Breast epithelium (tissue), 4 donors: Measurements from ENCODE around the gene DEAF1. TPM values are rescaled to one million over a fixed set of nuclear protein-coding genes. Genes with fewer than 3 reads are reported as not detected.
A peak's percentile ranks its signal among the peaks of the same experiment; 100 is the strongest.

Experiments
- DNase-seq, 2 donors: peaks; one replicate each; pipeline ENCODE4 v3.0.0-alpha.2; 2019; ENCODE audit warnings: low spot score in 2 of 2
- H3K27ac ChIP-seq, 2 donors: fragments of 200-600 bp; sonication (generic) in 1 of 2; one replicate each; pipeline ENCODE4 v1.5.1; 2016 to 2019; ENCODE audit warnings: mild to moderate bottlenecking in 1 of 2
- H3K27me3 ChIP-seq, 2 donors: fragments of 200-600 bp; sonication (generic) in 1 of 2; one replicate each; pipeline versions ENCODE4 v1.5.1 to v1.6.0; 2017 to 2019; ENCODE audit warnings: control low read depth in 1 of 2, mild to moderate bottlenecking in 1 of 2
- H3K36me3 ChIP-seq: fragments of 200-600 bp; one replicate; pipeline ENCODE4 v1.5.1; 2019
- H3K4me1 ChIP-seq, 2 donors: fragments of 200-600 bp; sonication (generic); one replicate each; pipeline ENCODE4 v1.5.1; 2016 to 2019; ENCODE audit warnings: control low read depth in 1 of 2
- H3K4me3 ChIP-seq, 3 donors: fragments of 200-600 bp; sonication (generic); 1 replicate in 2 of 3; 2 replicates in 1 of 3; pipeline ENCODE4 v1.5.1; 2016 to 2019; ENCODE audit warnings: mild to moderate bottlenecking in 3 of 3, moderate library complexity in 2 of 3
- H3K9me3 ChIP-seq, 2 donors: fragments of 200-600 bp; sonication (generic) in 1 of 2; one replicate each; pipeline ENCODE4 v1.5.1; 2016 to 2019; ENCODE audit warnings: control low read depth in 1 of 2
- CTCF ChIP-seq, 3 donors: fragments of 450-650 bp; IDR thresholded peaks; one replicate each; pipeline ENCODE4 v1.5.1; 2016 to 2017; ENCODE audit warnings: antibody characterized with exemption in 3 of 3, mild to moderate bottlenecking in 3 of 3, moderate library complexity in 3 of 3
- POLR2A ChIP-seq: fragments of 450-650 bp; IDR thresholded peaks from one replicate; pipeline ENCODE4 v1.6.1; 2016; ENCODE audit warnings: antibody characterized with exemption, mild to moderate bottlenecking, moderate library complexity
- POLR2AphosphoS5 ChIP-seq, 3 donors: sonication (generic); formaldehyde crosslinking; IDR thresholded peaks; one replicate each; pipeline ENCODE4 v1.6.1; 2017; ENCODE audit warnings: antibody characterized with exemption in 3 of 3
- intact Hi-C: fragments of 100-400 bp; cut with DNase I; formaldehyde crosslinking; loops from one replicate; pipeline ENCODE4 v1.15.1; 2023; ENCODE audit warnings: low total_unique reads
- total RNA-seq, 3 donors: library from RNA; depleted of rRNA; stranded (reverse); fragments of >200 nt; gene quantifications; one replicate each; pipeline ENCODE4 v1.1.0, GENCODE V29; 2016

DEAF1 gene
- total RNA-seq, 3 donors from 2014 or later, result 25.3 to 42.6 (median 39.8) TPM

- intact Hi-C loops, result no loop called here
- Histone ChIP-seq H3K9me3 (no peaks in the 10 kb centered on the region), H3K4me1 (peaks cover 5 to 26% of the 10 kb centered on the region in 2 donors)
These were observed 4.1 kb upstream of the DEAF1 start for GRCh38 chr11:699116-699508.

DNA sequence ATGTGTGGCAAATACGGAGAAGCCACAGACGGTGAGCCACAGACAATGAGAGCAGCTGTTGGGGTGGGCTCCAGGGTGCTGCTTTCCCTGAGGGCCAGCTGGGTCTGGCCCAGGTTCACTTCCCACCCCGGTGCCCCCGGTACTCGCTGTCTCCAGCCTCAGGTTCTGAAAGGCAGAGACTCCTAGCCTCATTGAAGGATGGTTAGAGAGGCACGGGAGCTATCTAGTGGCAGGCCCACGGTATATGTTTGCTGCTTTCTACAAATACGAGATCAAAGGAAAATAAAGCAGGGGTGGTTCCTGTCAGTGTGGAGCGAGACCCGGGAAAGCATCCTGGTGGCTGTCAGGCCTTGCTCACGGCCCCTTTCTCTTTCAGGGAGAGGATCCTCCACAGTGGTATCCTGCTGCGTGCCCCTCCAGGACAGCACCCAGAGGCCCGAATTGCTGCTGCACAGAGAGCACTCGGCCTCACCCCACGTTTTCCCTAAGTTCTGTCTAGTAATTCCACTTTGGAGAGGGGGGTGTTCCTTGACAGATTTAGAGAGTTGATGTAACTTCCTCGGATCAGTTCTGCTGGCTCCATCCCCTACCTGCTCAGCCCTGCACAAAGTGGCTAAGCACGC lies 3.6 kb upstream of the DEAF1 start:
- H3K4me1 ChIP-seq, result peaks cover 9 to 31% of the 10 kb centered on the region in 2 donors
- no peak overlapping the region for H3K4me3 ChIP-seq
- no peaks in the 10 kb centered on the region for H3K9me3 ChIP-seq
- H3K36me3 ChIP-seq, result no peaks in the 10 kb centered on the region
- H3K27me3 ChIP-seq, result no peaks in the 10 kb centered on the region
- intact Hi-C loops, result no loop called here
- no peak for DNase-seq
- peak overlapping the region; percentile 100 for H3K27ac ChIP-seq
- no peak for TF ChIP-seq CTCF (IDR thresholded peaks at IDR 0.05)

More at GRCh38 chr11:699116-699508, 4.1 kb upstream of the DEAF1 start:
- DNase-seq, result no peak
- H3K27me3 ChIP-seq, result no peaks in the 10 kb centered on the region
- H3K36me3 ChIP-seq, result no peaks in the 10 kb centered on the region
- H3K27ac ChIP-seq, result peak overlapping the region; percentile 100
- no peak overlapping the region for H3K4me3 ChIP-seq
- TF ChIP-seq POLR2AphosphoS5 (IDR thresholded peaks at IDR 0.05), result no peak
- no peak for TF ChIP-seq POLR2A
- no peak for TF ChIP-seq CTCF (IDR thresholded peaks at IDR 0.05)

- Histone ChIP-seq H3K27ac (peak overlapping the region; percentile 100), H3K4me3 (peak overlapping the region in 2 of 3 donors; percentile 89 to 90), H3K4me1 (peaks cover 13 to 35% of the 10 kb centered on the region in 2 donors), H3K9me3 (no peaks in the 10 kb centered on the region), H3K36me3 (no peaks in the 10 kb centered on the region), H3K27me3 (no peaks in the 10 kb centered on the region)
- no peak for DNase-seq
- TF ChIP-seq CTCF (IDR thresholded peaks at IDR 0.05) (no peak), POLR2A (no peak), POLR2AphosphoS5 (IDR thresholded peaks at IDR 0.05) (no peak)
- intact Hi-C loops, result no loop called here
These were observed 2.8 kb upstream of the DEAF1 start for GRCh38 chr11:697811-698311.

- no peak for DNase-seq
- peak overlapping the region; percentile 100 for H3K27ac ChIP-seq
- H3K36me3 ChIP-seq, result no peaks in the 10 kb centered on the region
- TF ChIP-seq CTCF (IDR thresholded peaks at IDR 0.05), result no peak
- no peak for TF ChIP-seq POLR2A
- TF ChIP-seq POLR2AphosphoS5 (IDR thresholded peaks at IDR 0.05), result no peak
- H3K4me1 ChIP-seq, result peaks cover 13 to 30% of the 10 kb centered on the region in 2 donors
- peak overlapping the region; percentile 84 to 90 (median 89) for H3K4me3 ChIP-seq
- intact Hi-C loops, result no loop called here
- no peaks in the 10 kb centered on the region for H3K27me3 ChIP-seq
- H3K9me3 ChIP-seq, result no peaks in the 10 kb centered on the region
These were observed 2.0 kb upstream of the DEAF1 start for GRCh38 chr11:696955-697491.

DNA sequence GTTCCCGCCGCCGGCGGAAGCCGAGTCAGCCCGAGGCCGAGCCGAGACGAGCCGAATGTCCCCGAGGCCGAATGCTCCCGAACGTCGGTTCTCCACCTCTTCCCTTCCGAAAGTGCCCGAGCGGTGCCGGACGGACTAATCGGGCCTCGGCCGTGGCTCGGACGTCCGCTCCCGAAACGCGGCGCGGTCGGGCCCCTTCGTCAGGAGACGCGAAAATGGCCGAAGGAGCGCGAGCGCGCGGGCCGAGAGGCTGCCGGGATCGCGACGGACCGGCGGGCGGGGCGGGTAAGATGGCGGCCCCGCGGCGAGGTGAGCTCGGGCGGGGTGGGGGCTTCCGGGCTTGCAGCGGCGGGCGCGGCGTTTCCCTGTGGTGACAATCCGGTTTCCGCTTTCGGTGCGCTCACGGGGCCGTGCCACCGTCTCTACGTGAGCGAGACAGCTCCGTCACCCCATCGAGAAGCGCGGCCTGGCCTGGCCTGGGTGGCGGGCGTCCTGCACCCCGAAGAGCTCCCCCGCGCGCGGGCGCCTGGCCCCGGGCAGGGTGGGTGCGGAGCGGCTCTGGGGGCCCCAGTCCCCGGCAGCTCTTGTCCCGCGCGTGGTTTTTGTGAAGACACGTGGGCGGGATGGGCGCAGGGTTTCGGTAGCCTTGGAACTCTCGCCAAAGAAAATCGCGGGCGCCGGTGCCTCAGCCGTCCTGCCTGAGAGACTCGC lies 671 bp upstream of the DEAF1 start, which contains the start of gene TMEM80:
TMEM80 (plus strand) TSS at position 279 of the 711 bp plus-strand sequence; CDS start at position 291, 12 bp downstream.
- peak within 1 kb of the TSS; percentile 84 to 90 (median 89) for H3K4me3 ChIP-seq
- H3K36me3 ChIP-seq, result no peaks in the 10 kb centered on the region
- no peaks in the 10 kb centered on the region for H3K27me3 ChIP-seq
- DNase-seq, result peak; percentile 98 to 99
- TF ChIP-seq POLR2A (peak; percentile 21), CTCF (IDR thresholded peaks at IDR 0.05) (no peak), POLR2AphosphoS5 (IDR thresholded peaks at IDR 0.05) (peak in 2 of 3 donors; percentile 17 to 60)
- peak within 1 kb of the TSS; percentile 100 for H3K27ac ChIP-seq
- peaks cover 13 to 30% of the 10 kb centered on the region in 2 donors for H3K4me1 ChIP-seq
- no peaks in the 10 kb centered on the region for H3K9me3 ChIP-seq
- intact Hi-C loops, result no loop called here
